SHP77 treated with DMSO at 0.1 percent for 48 hours (cell line): ENCODE measurements around the gene RBM20.
"Not testable (repeated sequence)": the region's sequence is repeated elsewhere in the genome, so short reads cannot be mapped to it uniquely, and the experiment has no call there.

Source experiments
- DNase-seq: peaks from one replicate; lab custom pipeline; 2025; lab: John Stamatoyannopoulos, UW

The RBM20 gene

DNA sequence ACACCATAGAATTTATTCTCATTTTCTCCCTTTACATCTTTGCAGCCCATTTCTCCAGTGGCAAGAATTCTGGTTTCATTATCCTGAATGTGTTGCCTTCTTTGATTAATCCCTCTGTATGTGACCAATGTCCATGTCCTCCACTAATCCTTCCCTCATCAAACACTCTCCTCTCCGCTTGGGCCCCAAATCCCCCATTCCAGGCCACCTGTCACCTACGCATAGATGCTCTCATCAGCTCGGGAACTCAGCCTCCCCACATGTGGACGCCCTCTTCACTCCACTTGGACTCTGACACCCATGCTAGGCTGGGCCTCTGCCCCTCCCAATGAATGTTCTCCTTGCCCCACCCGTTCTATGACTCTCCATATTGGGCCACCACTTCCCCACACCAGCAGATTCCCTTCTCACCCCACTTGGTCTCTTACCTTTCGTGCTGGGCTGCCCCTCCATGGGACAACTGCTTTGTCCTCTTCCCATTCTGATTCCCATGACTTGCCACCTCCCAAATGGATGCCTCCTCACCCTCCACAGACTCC, 18.7 kb upstream of the RBM20 start:
- DNase-seq: no peak

DNA sequence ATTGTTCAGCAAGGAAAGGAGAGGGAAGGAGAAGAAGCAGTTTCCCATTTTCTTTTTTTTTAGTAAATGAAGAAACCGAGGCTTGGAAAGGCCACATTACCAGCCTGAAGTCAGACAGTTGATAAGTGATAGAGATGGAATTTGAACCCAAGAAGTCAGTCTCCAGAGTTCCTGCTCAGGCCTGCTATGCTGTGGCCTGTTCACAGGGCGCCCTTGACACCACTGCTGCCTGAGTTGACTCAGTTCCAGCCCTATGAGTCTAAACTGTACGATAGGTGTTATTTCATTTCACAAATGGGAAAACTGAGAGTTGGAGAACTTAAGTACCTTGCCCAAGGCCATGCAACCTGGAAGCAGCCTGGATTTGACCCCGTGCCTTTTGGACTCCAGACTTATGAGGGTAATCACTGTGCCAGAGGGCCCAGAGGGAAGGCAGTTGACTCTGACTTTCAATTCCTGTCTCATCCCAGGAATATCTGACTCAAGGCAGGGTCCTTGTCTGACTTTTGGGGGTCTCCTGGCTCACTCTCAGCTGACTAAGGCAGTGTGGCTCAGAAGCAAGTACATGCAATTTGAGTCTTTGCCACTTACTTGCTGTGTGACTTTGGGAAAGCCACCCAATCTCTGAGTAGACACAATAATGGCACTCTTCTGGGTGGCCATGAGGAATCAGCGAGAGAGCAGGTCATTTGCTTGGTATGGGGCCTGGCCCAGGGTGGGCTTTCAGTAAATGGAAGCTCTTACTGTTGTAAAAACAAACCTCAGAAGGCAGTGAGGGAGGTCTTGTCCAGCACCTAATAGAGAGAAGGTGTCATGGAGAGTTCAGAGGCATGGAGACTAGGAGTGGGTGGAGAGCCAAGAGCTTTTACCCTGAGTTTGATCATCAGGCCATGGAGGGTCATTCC, 17.9 kb upstream of the RBM20 start:
- DNase-seq: no peak

DNA sequence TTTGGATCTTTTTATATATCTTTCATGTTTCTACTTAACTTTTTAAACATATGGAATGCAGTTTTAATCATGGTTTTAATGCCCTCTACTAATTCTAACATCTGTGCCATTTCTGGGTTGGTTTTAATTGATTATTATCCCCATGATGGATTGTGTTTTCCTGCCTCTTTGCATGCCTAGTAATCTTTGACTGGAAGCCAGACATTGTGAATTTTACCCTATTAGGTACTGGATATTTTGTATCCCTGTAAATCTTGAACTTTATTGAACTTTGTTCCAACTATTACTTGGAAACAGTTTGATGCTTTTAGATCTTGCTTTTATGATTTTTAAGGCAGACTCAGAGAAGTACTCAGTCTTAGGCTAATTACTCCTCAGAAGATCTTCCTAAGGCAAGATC, 16.0 kb upstream of the RBM20 start:
- DNase-seq: no peak

DNA sequence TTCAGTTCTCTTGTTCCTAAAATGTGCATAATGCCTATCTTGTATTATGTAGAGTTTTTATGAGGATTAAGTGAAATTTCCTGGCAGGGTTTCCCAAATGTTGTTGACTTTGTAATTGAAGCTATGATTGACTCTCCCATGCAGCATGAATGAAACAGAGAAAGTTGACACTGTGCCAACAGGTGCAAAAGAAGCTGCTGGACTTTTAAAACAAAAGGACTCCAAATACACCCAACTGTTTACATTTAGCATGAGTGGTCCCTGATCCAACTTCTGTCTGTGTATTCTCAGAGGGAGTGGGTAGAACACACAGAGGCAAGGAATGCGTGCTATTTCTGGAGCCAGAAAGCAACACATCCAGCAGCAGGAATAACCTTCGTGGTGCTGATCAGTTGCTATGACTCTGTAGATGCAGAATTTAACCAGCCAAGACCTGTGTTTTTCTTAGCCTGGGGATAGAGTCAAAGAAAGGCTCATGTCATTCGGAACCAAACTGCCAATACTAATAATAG, 14.4 kb upstream of the RBM20 start:
- DNase-seq: peak; percentile 88

GRCh38 chr10:110631934-110632333, 12.2 kb upstream of the RBM20 start:
- no peak for DNase-seq

DNA sequence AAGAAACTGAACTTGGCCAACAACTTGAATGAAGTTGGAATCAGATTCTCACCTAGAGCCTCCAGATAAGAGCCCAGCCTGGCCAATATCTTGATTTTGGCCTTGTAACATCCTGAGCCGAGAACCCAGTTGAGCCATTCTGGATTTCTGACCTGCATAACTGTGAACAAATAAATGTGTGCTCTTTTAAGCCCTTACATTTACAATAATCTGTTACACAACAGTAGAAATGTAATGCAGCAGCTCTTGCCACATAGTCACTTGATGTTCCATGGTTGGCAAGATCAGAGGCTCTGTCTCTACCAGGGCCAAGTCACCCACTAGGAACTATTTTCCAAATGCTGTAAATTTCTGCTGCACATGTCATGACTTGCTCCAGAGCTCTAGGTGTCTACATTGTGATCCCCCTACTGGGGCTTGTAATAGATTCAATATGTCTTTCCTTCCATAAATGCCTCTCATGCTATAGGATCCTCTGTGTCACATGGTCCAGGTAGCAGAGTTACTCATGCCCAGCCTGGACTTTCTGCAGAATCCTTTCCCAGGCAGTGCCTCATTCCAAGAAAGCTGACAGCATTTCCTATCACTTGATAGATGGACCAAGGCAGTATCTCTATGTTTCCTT, 11.4 kb upstream of the RBM20 start:
- DNase-seq: no peak

GRCh38 chr10:110634527-110635209, 9.5 kb upstream of the RBM20 start:
- peak; percentile 79 for DNase-seq

- no peak for DNase-seq
Observed at GRCh38 chr10:110636572-110636931, 7.6 kb upstream of the RBM20 start.

- peak; percentile 22 for DNase-seq
Observed at GRCh38 chr10:110636932-110637557, 7.1 kb upstream of the RBM20 start.

DNA sequence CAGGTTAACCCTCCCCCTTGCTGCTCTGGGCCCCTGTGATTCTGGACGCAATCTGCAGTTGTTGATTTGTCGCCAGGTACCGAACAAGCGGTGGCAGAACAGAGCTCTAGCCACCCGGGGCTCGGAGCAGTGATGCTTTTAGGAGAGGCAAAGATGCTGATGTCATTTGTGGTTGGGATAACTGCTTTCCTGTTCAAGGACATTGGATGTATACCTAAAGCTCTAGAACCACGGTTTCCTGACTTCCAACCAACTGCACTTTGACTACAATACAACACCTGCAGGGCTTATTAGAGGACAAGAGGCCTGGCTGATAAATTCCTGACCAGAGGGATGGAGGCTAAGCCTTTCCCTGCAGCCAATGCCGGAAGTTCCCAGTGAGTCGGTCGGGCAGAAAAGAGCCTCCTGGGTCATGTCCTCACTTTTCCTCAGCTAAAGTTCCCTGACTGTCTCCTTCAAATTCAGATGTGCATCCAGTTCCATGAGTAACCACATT, 6.5 kb upstream of the RBM20 start:
- peak; percentile 22 for DNase-seq

GRCh38 chr10:110638319-110638718, 5.8 kb upstream of the RBM20 start:
- no peak for DNase-seq

- not testable (repeated sequence) for DNase-seq
Observed at GRCh38 chr10:110639046-110639445, 5.1 kb upstream of the RBM20 start.

GRCh38 chr10:110639858-110640257, 4.3 kb upstream of the RBM20 start:
- DNase-seq: not testable (repeated sequence)

- DNase-seq: peak; percentile 89
Observed at GRCh38 chr10:110641256-110641655, 2.9 kb upstream of the RBM20 start.

DNA sequence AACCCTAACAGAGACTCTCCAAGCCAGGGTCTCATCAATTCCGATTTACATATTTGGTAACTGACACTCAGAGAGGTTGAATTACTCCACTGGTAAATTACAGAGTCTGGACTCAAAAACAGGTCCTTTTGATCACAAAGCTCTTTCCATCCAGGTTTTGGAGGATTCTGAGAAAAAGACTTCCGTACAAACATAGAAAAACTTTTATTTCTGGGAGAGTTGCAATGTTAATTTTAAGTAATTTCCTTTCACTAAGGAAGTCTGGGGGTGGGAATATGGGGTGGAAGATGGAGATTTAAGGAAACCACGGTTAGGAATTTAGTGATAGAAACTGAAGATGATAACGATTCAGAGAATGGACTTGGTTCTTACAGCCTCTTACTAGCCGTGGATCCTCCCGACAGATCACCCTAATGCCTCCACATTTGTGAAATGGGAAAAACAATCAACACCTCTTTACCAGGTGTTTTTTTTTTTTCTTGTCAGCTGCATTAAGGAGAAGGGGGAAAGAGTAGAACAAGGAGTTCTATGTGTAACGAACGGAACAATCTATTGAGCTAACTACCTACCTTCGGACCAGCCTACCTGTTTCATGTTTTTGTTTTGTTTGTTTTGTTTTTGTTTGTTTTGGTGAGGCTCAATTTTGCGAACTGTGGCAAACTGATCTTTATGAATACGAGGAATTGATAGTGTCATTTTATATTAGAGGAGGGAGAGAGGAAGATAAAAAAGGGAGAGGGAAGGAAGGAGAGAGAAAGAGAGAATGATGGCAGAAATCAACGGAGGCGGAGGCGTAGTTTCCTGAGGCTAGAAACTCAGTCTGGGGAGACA, 1.7 kb upstream of the RBM20 start:
- DNase-seq: no peak

GRCh38 chr10:110643035-110643652, 992 bp upstream of the RBM20 start:
- peak; percentile 38 for DNase-seq

DNA sequence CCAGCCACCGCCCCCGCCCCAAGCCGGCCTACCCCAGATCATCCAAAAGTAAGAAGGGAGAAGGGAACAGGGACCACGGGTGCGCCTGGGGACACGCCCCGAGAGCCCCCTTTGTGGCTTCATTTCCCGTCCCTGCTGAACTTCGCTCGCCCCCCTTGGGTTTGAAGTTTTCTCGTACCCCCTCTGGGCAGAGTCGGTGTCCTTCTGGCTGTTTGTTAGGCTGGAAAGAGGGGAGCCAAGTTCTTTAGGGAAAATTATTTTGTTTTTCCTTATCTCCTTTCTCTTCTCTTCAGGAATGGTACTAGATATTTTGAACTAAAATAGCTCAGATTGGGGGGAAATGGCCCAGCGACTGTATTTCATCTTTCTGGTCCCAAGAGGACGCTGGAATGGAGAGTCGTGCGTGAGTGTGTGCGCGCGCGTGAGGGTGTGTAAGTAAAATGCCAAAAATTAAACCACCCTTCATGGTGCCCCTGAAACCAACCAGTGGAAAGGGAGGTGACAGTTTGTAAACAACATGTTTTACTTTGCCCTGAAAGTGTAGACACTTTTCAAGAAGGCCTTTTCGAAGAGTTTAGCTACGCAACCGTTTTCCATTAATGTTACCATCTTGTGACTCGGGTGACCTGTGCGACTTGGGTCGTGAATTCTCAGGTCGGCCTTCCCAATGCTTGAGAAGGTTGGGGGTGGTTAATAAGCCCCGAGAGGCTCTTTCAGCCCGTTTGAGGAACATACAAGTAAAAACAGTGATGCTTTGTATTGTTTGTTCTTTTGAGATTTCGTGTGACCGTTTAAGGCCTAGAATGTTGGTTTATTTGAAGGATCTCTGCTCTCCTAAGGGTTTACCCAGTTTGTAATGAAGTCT, 694 bp downstream of the RBM20 start:
- DNase-seq: no peak

DNA sequence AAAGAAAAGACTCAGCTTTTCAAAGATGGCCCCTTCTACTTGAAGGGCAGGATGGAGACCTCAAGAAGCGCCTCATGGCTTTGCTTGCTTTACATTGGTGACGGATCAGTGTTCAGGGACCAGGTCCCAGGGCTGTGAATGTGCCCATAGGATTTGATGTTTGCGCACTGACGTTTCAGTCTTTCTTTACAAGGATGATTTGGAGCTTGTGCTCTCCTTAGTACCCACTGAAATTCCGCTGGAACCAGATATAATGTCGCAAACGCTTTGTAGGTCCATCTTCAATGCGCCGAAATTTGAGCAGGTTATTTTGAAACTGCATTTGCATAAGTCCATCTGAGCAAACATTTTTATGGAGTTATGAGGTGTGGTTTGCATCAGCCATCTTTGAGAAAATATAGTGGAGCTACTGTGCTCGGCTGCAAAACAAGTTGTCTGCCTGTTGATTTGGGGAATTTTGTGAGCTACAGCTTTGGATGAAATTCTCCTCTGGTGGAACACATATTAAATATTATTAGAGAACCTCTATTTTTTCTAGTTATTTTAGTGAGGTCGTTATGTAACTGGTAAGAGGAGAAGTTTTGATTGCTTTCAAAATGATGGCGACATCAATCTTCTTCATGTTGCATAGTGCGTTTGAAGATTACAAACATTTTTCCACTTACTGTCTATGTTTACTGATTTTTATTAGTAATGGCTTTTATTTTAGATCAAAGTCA, 2.4 kb downstream of the RBM20 start:
- DNase-seq: peak; percentile 90

DNA sequence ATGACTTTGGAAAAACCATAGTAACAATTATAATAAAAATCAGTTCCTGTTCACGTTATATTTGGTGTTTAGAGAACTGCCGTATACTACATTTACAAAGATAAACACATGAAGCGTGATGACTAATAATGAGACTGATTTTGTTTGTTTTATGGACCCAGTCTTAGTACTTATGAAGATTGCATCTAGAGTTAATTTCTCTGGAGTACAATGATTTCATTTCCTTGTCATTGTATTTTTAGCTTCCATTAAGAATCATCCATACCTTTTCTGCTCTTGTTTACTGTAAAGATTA, 2.9 kb downstream of the RBM20 start:
- no peak for DNase-seq
